ENCODE results near the gene TNIK. TPM values are rescaled to one million over a fixed set of nuclear protein-coding genes. Genes with fewer than 3 reads are reported as not detected.

Gene TNIK
- total RNA-seq, 4 donors from 2014 or later, result 32.9 to 52.0 (median 40.2) TPM

- TF ChIP-seq CTCF (IDR thresholded peaks at IDR 0.05) (no peak), POLR2AphosphoS5 (IDR thresholded peaks at IDR 0.05) (no peak), POLR2A (IDR thresholded peaks at IDR 0.05) (no peak), EP300 (IDR thresholded peaks at IDR 0.05; ENCODE audit: low read depth) (no peak)
- Histone ChIP-seq H3K9me3 (no peaks in the 10 kb centered on the region), H3K4me1 (peaks cover 0 to 6% (median 2%) of the 10 kb centered on the region in 4 donors), H3K36me3 (no peaks in the 10 kb centered on the region), H3K27ac (no peak overlapping the region), H3K27me3 (no peaks in the 10 kb centered on the region), H3K4me3 (no peak overlapping the region)
- DNase-seq, result no peak
- intact Hi-C loops (cut with DNase I; ENCODE audit: low total_unique reads), result no loop called here
- 74 to 77% methylated on average over 3 of the region's 3 CpGs for WGBS, 2 donors (ENCODE audit: low coverage in 1 of 2)
- in situ Hi-C loops (cut with MboI; ENCODE audit: low pct_ligation_motif_present in 1 of 4, low pct_unique_long_range_greater_than_20kb in 1 of 4, low sequenced_read_pairs in 3 of 4), result no loop called here
These were observed 64.2 kb downstream of the TNIK start for GRCh38 chr3:171396048-171396447.

- H3K36me3 ChIP-seq, result no peaks in the 10 kb centered on the region
- H3K27ac ChIP-seq, result no peak overlapping the region
- intact Hi-C loops (cut with DNase I; ENCODE audit: low total_unique reads) (loop anchor here (5.0 kb wide), 1 partner anchor 1059 kb away; no protein-coding TSS in a partner anchor), in situ Hi-C loops (cut with MboI; ENCODE audit: low pct_ligation_motif_present in 1 of 4, low pct_unique_long_range_greater_than_20kb in 1 of 4, low sequenced_read_pairs in 3 of 4) (no loop called here)
- peaks cover 0 to 6% (median 2%) of the 10 kb centered on the region in 4 donors for H3K4me1 ChIP-seq
- TF ChIP-seq EP300 (IDR thresholded peaks at IDR 0.05; ENCODE audit: low read depth) (no peak), POLR2AphosphoS5 (IDR thresholded peaks at IDR 0.05) (no peak), POLR2A (IDR thresholded peaks at IDR 0.05) (no peak), CTCF (IDR thresholded peaks at IDR 0.05) (no peak)
- no peaks in the 10 kb centered on the region for H3K27me3 ChIP-seq
- H3K9me3 ChIP-seq, result no peaks in the 10 kb centered on the region
- no peak for DNase-seq
- H3K4me3 ChIP-seq, result no peak overlapping the region
- 45 to 52% methylated on average over 7 of the region's 7 CpGs for WGBS, 2 donors (ENCODE audit: low coverage in 1 of 2)
These were observed 67.0 kb downstream of the TNIK start for GRCh38 chr3:171393032-171393744.

GRCh38 chr3:171391432-171391831 is 68.8 kb downstream of the TNIK start:
- TF ChIP-seq CTCF (IDR thresholded peaks at IDR 0.05) (no peak), EP300 (IDR thresholded peaks at IDR 0.05; ENCODE audit: low read depth) (no peak), POLR2AphosphoS5 (IDR thresholded peaks at IDR 0.05) (no peak), POLR2A (IDR thresholded peaks at IDR 0.05) (no peak)
- Histone ChIP-seq H3K27ac (no peak overlapping the region), H3K36me3 (no peaks in the 10 kb centered on the region), H3K9me3 (no peaks in the 10 kb centered on the region), H3K4me3 (no peak overlapping the region), H3K27me3 (no peaks in the 10 kb centered on the region), H3K4me1 (peaks cover 0 to 16% (median 7%) of the 10 kb centered on the region in 4 donors)
- intact Hi-C loops (cut with DNase I; ENCODE audit: low total_unique reads) (loop anchor here (5.0 kb wide), 1 partner anchor 1061 kb away; no protein-coding TSS in a partner anchor), in situ Hi-C loops (cut with MboI; ENCODE audit: low pct_ligation_motif_present in 1 of 4, low pct_unique_long_range_greater_than_20kb in 1 of 4, low sequenced_read_pairs in 3 of 4) (no loop called here)
- no peak for DNase-seq

GRCh38 chr3:171390051-171390941 is 69.9 kb downstream of the TNIK start:
- Histone ChIP-seq H3K9me3 (no peaks in the 10 kb centered on the region), H3K4me1 (peaks cover 0 to 16% (median 7%) of the 10 kb centered on the region in 4 donors), H3K27me3 (no peaks in the 10 kb centered on the region), H3K36me3 (no peaks in the 10 kb centered on the region), H3K4me3 (no peak overlapping the region), H3K27ac (no peak overlapping the region)
- TF ChIP-seq EP300 (IDR thresholded peaks at IDR 0.05; ENCODE audit: low read depth), result no peak
- no peak for TF ChIP-seq CTCF (IDR thresholded peaks at IDR 0.05)
- TF ChIP-seq POLR2A (IDR thresholded peaks at IDR 0.05), result no peak
- no peak for TF ChIP-seq POLR2AphosphoS5 (IDR thresholded peaks at IDR 0.05)
- intact Hi-C loops (cut with DNase I; ENCODE audit: low total_unique reads) (loop anchor here (5.0 kb wide), 1 partner anchor 1062 kb away; no protein-coding TSS in a partner anchor), in situ Hi-C loops (cut with MboI; ENCODE audit: low pct_ligation_motif_present in 1 of 4, low pct_unique_long_range_greater_than_20kb in 1 of 4, low sequenced_read_pairs in 3 of 4) (no loop called here)
- WGBS, 2 donors (ENCODE audit: low coverage in 1 of 2), result 93 to 94% methylated on average over 2 to 9 of the region's 9 CpGs
- no peak for DNase-seq
